Adrenal gland (tissue), 12 donors: ENCODE results near the gene THSD4. TPM values are rescaled to one million over a fixed set of nuclear protein-coding genes. Genes with fewer than 3 reads are reported as not detected.

ENCODE experiments used
- DNase-seq, 7 donors: peaks; one replicate each; pipeline ENCODE4 v3.0.0-alpha.2; 2019 to 2020
- H3K27ac ChIP-seq, 5 donors: fragments of 200-600 bp; sonication (generic) in 4 of 5; 1 replicate in 3 of 5; 2 replicates in 2 of 5; pipeline versions ENCODE4 v1.5.1 to v1.8.0; 2016 to 2020; ENCODE audit warnings: mild to moderate bottlenecking in 1 of 5
- H3K27me3 ChIP-seq: fragments of 200-600 bp; 2 replicates; pipeline ENCODE4 v1.8.0; 2021
- H3K36me3 ChIP-seq, 2 donors: fragments of 200-600 bp; replicated peaks in 1 of 2; 1 replicate in 1 of 2; 2 replicates in 1 of 2; pipeline versions ENCODE4 v1.5.1 to v1.8.0; 2018 to 2022
- H3K4me1 ChIP-seq, 2 donors: fragments of 200-600 bp; replicated peaks in 1 of 2; 1 replicate in 1 of 2; 2 replicates in 1 of 2; pipeline versions ENCODE4 v1.5.1 to v1.8.0; 2018 to 2021
- H3K4me3 ChIP-seq, 4 donors: fragments of 200-600 bp; sonication (generic) in 3 of 4; one replicate each; pipeline ENCODE4 v1.5.1; 2016 to 2018
- H3K9me3 ChIP-seq, 3 donors: fragments of 200-600 bp; sonication (generic) in 1 of 3; replicated peaks in 1 of 3; 1 replicate in 2 of 3; 2 replicates in 1 of 3; pipeline versions ENCODE4 v1.5.1 to v1.8.0; 2016 to 2021
- CTCF ChIP-seq, 6 experiments: fragments of 450-650 bp in 4 of 6; fragments of 200-600 bp in 2 of 6; sonication (generic) in 1 of 6; IDR thresholded peaks; 1 replicate in 5 of 6; 2 replicates in 1 of 6; pipeline versions ENCODE4 v1.5.1 to v1.8.0; 2016 to 2021; ENCODE audit warnings: antibody characterized with exemption in 6 of 6, mild to moderate bottlenecking in 2 of 6, moderate library complexity in 1 of 6
- POLR2A ChIP-seq, 2 donors: fragments of 450-650 bp; IDR thresholded peaks; one replicate each; pipeline ENCODE4 v1.6.1; 2017; ENCODE audit warnings: antibody characterized with exemption in 2 of 2, mild to moderate bottlenecking in 2 of 2, moderate library complexity in 1 of 2
- WGBS, 4 donors: extraction: QIAGEN DNeasy Blood & Tissue Kit in 2 of 4; methylation state at CpG; one replicate each; pipeline versions ENCODE4 v1.1.5 to v1.1.7; 2013 to 2017; 5-methylcytosine and 5-hydroxymethylcytosine counted together
- intact Hi-C, 2 donors: fragments of 100-400 bp; cut with DNase I; formaldehyde crosslinking; loops; one replicate each; pipeline versions ENCODE4 v1.14.1 to v1.15.0; 2022 to 2023
- polyA plus RNA-seq, 3 donors: library from polyadenylated mRNA; stranded (reverse); fragments of 200-250 nt in 2 of 3; fragments of 350-450 nt in 1 of 3; fragmentation: Illumina TruSeq in 1 of 3; extraction: RNeasy Lipid Tissue Mini Kit (QIAGEN cat#74804) in 1 of 3; gene quantifications; one replicate each; pipeline ENCODE4 v1.2.3, GENCODE V29; 2013 to 2014
- total RNA-seq, 9 donors: library from RNA; depleted of rRNA in 4 of 9; stranded (reverse); fragments of >200 nt in 4 of 9; fragments of 120-200 nt in 1 of 9; fragmentation: NEBNext Ultra II Directional in 1 of 9; extraction: Animal tissue kit (Norgen Biotek cat#: 25700) in 1 of 9; gene quantifications; one replicate each; pipeline versions ENCODE4 v1.1.0 to v1.2.4, GENCODE V29; 2013 to 2023
- donor health status: healthy with polysubstance abuse.
- donor health status: Bipolar disorder and iron deficiency.
- donor health status: DM: yes; HTN: yes; CAD: no.
- donor health status: DM: no; HTN: no; CAD: no.
- donor health status: DM: no; HTN: no; CAD: no.
- donor health status: DM: yes; HTN: yes; CAD: no.

THSD4 gene
- total and polyA plus RNA-seq, 12 donors: 5.3 to 53.2 (median 23.2) TPM

GRCh38 chr15:71677766-71678165 lies 562.5 kb downstream of the THSD4 start:
- Histone ChIP-seq H3K4me3 (peak overlapping the region in 1 of 4 donors; percentile 13), H3K27me3 (no peaks in the 10 kb centered on the region), H3K4me1 (peaks cover 21 to 24% of the 10 kb centered on the region in 2 donors), H3K36me3 (no peaks in the 10 kb centered on the region), H3K9me3 (no peaks in the 10 kb centered on the region), H3K27ac (peak overlapping the region in 2 of 5 donors; percentile 24 to 41)
- 67 to 81% (median 78%) methylated on average over 5 of the region's 5 CpGs for WGBS, 4 donors
- TF ChIP-seq CTCF (IDR thresholded peaks at IDR 0.05): no peak
- no peak for TF ChIP-seq POLR2A (IDR thresholded peaks at IDR 0.05)
- no peak for DNase-seq
- intact Hi-C loops: no loop called here

- Histone ChIP-seq H3K4me1 (peaks cover 21 to 24% of the 10 kb centered on the region in 2 donors), H3K27me3 (no peaks in the 10 kb centered on the region), H3K36me3 (no peaks in the 10 kb centered on the region), H3K27ac (no peak overlapping the region), H3K4me3 (no peak overlapping the region), H3K9me3 (no peaks in the 10 kb centered on the region)
- TF ChIP-seq CTCF (IDR thresholded peaks at IDR 0.05): no peak
- no peak for TF ChIP-seq POLR2A (IDR thresholded peaks at IDR 0.05)
- DNase-seq: no peak
- WGBS, 4 donors: 45 to 74% (median 69%) methylated on average over 2 of the region's 2 CpGs
- intact Hi-C loops: no loop called here
Observed at GRCh38 chr15:71678191-71678590, 562.9 kb downstream of the THSD4 start.

DNA sequence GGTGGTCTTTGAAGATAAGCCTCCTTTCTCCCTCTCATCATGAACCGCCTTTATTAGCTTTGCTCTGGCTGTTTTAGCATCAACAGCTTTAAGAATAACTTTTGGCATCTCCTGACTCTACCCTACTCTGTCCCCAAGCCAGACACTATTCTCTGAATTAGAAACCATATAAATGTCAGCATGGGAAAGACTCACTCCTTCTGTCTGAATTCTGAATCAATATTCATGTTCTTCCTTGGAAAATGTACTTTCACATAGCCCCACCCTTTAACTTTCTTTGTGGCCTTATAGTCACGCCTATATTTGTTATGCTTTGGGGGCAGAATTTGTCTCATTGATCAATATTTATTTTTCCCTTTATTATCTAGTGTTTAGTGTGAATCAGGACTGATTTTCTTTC lies 563.3 kb downstream of the THSD4 start:
- no peaks in the 10 kb centered on the region for H3K27me3 ChIP-seq
- H3K4me3 ChIP-seq: no peak overlapping the region
- H3K4me1 ChIP-seq: peaks cover 21 to 24% of the 10 kb centered on the region in 2 donors
- H3K27ac ChIP-seq: no peak overlapping the region
- no peaks in the 10 kb centered on the region for H3K9me3 ChIP-seq
- DNase-seq: no peak
- WGBS, 4 donors: 94 to 98% (median 96%) methylated on average over 2 of the region's 2 CpGs
- no peaks in the 10 kb centered on the region for H3K36me3 ChIP-seq
- TF ChIP-seq POLR2A (IDR thresholded peaks at IDR 0.05) (no peak), CTCF (IDR thresholded peaks at IDR 0.05) (no peak)
- intact Hi-C loops: no loop called here

GRCh38 chr15:71679223-71679792 lies 564.0 kb downstream of the THSD4 start:
- H3K27me3 ChIP-seq: no peaks in the 10 kb centered on the region
- peaks cover 21 to 24% of the 10 kb centered on the region in 2 donors for H3K4me1 ChIP-seq
- TF ChIP-seq POLR2A (IDR thresholded peaks at IDR 0.05): no peak
- TF ChIP-seq CTCF (IDR thresholded peaks at IDR 0.05): no peak
- intact Hi-C loops: no loop called here
- no peak overlapping the region for H3K4me3 ChIP-seq
- 64 to 76% (median 70%) methylated on average over 3 of the region's 3 CpGs for WGBS, 4 donors
- no peak for DNase-seq
- no peaks in the 10 kb centered on the region for H3K36me3 ChIP-seq
- H3K9me3 ChIP-seq: no peaks in the 10 kb centered on the region
- peak overlapping the region in 2 of 5 donors; percentile 15 to 65 for H3K27ac ChIP-seq
